Limb (tissue), 2 donors: ENCODE results near the gene NEIL3.
"Not testable (repeated sequence)": the region's sequence is repeated elsewhere in the genome, so short reads cannot be mapped to it uniquely, and the experiment has no call there.

Experiments used
- DNase-seq, 2 donors: peaks; one replicate each; pipeline ENCODE4 v3.0.0-alpha.2; 2016; ENCODE audit errors: extremely low spot score in 2 of 2

The NEIL3 gene

DNA sequence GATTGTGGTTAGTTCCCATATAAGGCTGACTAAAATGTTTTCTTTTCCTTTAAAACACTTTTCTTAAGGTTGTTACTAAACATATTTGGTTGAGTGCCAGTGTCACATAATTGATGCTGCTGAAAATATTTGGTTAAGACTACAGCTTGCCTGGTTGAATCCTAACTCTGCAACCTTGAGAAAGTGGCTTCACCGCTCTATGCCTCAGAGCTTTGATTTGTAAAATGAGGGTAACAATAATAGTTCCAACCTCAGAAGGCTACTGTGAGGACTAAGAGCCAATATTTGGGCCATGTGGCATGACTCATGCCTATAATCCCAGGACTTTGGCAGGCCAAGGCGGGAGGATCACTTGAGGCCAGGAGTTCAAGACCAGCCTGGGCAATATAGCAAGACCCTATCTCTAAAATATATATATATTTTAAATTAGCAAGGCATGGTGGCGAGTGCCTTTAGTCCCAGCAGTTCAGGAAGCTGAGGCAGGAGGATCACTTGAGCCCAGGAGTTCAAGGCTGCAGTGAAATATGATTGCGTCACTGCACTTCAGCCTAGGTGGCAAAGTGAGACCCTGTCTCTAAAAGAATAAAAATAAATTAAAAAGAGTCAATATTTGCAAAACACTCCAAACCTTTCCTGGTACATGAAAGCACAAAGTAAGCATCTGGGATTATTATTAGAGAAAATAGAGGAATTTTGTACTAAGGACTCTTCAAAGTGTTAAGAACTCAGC is 7.1 kb upstream of the NEIL3 start:
- no peak for DNase-seq

DNA sequence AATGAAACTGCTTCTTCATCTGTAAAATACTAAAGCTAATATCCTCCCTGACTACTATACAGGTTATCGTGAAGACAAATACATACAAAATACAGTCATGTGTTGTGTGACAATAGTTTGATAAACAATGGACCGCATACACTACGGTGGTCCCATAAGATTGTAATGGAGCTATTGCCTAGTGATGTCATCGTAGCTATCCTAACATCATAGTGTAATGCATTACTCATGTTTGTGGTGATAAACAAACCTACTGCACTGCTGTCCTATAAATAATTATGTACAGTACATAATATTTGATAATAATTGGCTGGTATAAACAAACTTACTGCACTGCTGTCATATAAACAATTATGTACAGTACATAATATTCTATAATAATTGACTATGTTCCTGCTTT is 5.6 kb upstream of the NEIL3 start:
- no peak for DNase-seq

DNA sequence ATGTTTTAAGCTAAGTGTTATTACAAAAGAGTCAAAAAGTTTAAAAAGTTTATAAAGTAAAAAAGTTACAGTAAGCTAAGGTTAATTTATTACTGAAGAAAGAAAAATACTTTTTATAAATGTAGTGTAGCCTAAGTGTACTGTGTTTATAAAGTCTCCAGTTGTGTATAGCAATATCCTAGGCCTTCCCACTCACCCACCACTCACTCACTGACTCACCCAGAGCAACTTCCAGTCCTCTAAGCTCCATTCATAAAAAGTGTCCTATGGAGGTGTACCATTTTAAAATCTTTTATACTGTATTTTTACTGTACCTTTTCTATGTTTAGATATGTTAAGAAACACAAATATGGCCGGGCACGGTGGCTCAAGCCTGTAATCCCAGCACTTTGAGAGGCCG is 4.8 kb upstream of the NEIL3 start:
- not testable (repeated sequence) for DNase-seq

DNA sequence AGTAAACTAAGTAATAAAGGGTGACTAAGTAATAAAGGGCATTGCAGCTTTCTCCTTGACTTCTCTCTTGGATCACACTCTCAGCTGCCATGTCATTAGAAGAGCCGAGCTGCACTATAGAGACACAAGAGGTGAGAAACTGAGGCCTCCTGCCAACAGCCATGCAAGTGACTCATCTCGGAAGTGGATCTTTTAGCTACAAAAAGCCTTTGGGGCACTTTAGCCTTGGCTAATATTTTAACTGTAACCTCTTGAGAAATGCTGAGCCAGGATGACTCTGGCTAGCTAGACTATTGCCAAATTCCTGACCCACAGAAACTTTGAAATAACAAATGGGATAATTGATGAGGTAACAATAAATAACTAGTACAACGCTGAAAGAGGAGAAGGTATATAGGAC is 1.5 kb upstream of the NEIL3 start:
- DNase-seq = no peak

DNA sequence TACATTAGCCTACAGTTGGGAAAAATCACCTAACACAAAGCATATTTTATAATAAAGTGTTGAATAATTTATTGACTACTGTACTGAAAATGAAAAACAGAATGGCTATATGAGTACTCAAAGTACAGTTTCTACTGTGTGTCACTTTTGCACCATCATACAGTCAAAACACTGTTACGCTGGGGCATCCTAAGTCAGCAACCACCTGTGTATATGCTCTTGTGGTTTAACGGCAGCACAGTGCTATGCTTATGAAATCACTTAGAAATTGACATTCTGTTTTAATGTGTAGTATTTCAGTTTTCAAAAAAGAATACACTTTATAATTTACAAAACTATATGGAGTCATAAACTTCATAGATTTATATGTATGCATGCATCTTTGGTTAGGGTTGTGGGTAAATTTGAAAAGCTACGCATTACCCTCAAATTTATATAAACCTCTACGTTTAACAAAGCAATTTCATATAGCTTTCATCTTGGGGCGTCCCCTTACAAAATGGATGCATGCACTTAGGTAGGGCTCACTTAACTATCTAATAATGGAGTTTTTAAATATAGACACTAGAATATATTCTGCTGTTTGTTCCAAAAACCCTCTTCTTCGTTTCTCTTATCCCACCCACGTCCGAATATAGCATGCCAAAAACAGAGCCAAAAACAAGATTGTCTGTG is 690 bp upstream of the NEIL3 start:
- no peak for DNase-seq

DNA sequence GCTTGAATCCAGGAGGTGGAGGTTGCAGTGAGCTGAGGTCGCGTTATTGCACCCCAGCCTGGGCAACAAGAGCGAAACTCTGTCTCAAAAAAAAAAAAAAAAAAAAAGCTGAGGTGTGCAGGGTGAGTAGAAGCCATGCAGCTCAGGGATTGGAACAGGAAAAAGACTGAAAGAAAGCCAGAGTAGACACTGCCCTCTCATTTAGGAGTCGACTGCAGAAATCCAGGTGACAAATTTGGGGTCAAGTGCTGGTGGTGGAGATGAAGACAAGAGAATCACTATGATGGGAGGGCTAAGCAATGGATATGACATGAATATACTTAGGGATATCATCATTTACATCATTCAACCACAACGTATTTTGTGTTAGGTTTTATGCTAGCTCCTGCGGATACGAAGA is 1.9 kb downstream of the NEIL3 start:
- no peak for DNase-seq

DNA sequence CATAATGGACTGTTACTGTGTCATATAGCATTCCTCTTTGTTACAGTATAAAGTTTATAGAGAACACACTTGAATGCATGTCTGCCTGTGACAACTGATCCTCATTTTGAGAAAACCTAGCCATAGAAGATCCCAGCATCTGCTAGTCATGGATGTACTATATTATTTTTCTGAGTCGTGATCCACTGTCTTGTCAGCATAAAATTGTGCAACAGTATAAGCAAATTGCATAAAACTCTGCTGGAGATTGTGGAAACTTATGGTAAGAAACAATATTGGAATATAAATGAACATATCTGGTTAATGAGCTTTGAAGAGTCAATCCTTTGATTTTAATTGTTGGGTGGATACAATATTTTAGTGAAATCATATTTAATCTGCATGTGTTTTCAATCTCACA is 3.6 kb downstream of the NEIL3 start:
- no peak for DNase-seq

DNA sequence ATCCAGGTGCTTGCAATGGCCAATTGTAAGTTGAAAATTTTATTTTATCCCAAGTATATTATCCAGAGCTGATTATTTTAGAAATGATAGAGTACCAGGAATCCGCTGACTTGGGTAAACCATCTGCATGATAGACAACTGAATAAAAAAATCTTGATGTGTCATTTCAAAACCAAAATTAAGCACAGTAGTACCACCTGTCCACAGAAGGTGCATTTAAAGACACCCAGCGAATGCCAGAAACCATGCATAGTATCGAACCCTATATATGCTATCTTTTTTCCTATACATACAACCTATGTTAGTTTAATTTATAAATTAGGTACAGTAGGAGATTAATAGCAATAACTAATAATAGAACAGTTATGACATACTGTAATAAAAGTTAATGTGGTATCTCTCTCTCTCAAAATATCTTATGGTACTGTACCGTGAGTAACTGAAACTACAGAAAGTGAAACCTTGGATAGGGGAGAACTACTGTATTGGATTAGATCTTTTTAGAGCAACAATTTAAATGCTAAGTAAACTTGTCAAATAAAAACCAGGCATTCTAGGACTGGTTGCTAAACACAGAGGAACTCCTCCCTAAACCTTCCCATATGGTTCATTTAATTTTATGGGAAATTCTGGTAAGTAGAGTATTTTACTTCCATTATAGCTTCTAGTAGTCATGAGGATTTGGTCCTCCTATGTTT is 6.2 kb downstream of the NEIL3 start:
- no peak for DNase-seq

DNA sequence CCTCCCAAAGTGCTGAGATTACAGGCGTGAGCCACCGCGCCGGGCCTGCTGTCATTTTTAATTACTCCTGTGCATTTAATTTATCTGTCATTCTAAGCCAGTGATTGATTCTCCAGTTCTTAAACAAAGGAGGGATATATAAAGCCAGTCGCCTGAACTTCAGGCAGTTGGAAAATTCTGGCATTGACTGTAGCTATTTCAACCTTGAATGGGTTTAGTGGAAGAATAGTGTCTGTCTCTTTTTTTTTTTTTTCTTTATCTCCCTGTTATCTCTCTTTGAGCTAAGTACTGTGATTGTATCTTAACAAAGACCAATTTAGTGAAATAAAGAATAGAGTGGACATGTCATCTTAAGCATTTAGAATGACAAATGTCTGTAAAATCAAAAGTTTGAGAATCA is 11.0 kb downstream of the NEIL3 start:
- DNase-seq = no peak

DNA sequence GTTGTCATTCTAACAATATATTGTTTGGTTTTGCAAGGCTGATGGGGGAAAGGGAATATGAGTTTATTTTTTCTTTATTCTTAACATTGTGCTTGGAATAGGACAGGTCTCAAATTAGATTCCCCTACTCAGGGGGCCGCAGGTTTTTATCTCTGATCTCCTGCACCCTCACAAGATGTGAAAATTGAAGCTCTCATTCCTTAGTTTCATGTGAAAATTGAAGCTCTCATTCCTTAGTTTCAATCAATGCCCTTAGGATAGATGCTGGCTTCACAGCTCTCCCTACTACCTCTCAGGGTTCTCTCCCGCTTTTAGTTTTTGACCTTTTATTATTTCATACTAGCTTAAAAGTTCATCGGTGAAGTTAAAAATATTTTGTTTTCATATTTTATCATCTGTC is 12.0 kb downstream of the NEIL3 start:
- DNase-seq = no peak

DNA sequence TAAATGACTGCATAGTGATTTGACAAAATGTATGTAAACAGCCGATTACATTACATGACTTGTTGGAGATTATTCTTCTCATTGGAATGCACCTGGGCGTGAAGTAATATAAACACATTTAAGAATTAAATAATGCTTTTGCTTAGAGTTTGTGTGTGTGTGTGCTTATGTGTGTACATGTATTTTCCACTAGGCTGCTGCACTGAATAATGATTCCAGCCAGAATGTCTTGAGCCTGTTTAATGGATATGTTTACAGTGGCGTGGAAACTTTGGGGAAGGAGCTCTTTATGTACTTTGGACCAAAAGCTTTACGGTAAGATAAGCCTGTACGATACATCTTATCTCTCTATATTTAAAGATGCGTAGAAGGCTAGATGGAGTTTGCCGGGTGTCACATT is 12.6 kb downstream of the NEIL3 start:
- DNase-seq = no peak

DNA sequence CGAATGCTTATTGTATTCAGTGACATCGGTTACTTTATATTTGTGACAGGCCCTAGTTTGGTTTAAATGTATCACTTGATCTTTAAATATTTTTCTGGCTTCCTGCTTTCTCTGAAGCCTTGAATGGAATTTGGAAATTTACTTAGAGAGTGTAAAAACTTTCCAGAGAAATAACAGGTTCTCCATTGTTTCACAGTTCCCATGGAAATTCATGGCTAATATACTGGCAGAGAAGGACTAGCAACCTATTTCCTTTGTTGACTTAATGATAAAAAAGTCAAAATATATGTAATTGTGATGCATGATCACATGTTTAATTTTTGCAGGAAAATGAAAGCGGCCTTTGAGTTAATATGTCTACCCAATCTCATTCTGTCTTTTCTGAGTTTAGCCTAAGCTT is 13.2 kb downstream of the NEIL3 start:
- DNase-seq = no peak

DNA sequence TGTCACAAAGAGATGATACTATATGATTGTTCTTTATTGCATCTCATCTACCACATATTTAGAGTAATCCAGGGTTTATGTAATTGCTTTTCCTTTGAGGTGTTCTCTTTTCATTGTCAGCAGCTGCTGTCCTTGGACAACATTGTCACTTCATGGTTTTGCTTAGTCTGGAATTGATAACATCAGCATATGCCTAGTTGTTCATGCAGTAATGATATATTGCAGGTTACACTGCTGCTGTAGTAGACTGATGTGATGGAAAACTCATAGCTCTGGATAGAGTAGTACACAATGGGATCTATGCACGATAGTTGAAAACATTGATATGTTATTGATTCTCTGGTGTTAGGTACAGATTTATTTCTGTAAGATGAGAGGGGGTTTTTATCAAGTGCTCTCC is 13.7 kb downstream of the NEIL3 start:
- DNase-seq = no peak

DNA sequence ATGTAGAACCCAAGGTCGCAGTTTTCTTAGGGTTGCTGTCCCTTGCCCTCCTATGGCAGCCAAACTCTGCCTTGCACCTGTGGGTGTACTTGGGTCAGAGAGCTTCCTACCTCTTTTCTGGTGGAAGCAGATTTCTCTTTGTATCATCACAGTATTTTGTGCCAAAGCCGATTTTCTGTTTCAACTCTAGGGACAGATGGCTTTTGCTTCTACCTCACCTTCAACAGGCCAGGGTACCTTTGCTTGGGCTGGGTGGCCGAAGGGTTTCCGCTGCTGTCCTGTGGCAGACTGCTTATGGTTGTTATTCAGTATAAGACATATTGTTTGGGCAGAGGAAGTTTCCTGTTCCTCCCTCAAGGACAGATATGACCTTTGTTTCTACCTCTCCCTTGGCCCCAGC is 22.4 kb downstream of the NEIL3 start:
- DNase-seq = no peak

DNA sequence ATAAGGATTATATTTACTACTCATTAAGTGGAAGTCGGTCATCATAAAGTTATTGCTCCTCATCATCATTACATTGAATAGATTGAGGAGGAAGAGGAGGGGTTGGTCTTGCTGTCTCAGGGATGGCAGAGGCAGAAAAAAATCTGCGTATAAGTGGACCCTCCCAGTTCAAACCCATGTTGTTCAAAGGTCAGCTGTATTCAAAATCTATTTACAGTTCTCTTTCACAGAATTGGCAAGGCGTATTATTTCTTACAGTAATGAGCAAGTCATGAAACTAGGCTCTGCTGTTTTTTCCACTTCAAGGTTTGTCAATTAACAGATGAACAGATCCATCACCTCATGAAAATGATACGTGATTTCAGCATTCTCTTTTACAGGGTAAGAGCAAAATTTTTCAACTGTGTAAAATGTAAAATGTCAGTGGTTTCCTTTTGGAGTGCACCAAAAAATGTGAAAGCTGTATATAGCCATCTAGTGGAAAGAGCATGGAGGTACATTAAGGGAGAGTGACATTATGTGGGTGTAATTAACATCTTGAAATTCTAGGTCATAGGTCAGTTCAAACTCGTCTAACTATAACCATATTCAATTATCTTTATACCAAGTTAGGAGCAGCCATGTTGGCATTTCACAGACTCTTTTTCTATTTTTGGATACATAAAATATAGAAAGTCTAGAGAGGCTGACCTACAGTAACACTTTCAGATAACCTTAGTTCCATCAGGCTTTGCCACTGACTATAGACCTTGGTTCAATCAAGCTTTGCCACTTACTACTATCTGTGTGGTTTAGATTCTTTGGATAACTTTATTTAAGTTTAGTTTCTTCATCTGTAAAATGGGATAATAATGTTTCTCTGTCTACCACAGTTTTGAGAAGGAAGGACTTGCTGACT is 30.1 kb downstream of the NEIL3 start:
- DNase-seq = peak in 1 of 2 donors; percentile 20

DNA sequence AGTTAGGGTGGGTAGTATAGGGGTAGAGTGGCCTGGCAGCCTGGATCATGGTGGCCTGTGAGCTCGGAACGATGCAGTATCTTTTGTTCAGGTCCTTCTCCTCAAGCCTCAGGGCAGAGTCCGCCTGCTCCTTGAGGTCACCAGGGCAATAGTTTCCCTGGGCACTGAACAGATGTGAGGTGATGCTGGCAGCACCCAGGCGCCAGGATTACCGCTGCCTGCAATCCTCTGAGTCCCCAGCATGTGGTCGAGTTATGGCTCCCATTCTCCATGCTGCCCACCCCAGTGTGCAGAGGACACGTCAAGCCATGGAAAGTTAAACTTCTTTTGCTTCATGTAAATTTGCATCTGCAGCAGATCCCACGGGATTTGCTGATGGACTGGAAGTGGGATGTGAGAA is 38.7 kb downstream of the NEIL3 start:
- no peak for DNase-seq

DNA sequence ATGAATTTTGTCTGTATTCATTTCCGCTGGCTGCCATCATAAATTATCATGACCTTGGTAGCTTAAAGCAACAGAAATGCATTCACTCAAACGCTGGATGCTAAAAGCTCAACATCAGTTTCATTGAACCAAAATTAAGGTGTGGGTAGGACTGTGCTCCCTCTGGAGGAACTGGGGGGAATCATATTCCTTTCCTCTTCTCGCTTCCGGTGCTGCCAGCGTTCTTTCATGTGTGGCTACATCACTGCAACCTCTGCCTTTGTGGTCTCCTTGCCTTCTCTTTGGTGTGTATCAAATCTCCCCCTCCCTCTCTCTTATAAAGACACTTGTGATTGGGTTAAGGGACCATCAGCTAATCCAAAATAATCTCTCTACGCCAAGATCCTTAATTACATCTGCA is 39.5 kb downstream of the NEIL3 start:
- DNase-seq = no peak

DNA sequence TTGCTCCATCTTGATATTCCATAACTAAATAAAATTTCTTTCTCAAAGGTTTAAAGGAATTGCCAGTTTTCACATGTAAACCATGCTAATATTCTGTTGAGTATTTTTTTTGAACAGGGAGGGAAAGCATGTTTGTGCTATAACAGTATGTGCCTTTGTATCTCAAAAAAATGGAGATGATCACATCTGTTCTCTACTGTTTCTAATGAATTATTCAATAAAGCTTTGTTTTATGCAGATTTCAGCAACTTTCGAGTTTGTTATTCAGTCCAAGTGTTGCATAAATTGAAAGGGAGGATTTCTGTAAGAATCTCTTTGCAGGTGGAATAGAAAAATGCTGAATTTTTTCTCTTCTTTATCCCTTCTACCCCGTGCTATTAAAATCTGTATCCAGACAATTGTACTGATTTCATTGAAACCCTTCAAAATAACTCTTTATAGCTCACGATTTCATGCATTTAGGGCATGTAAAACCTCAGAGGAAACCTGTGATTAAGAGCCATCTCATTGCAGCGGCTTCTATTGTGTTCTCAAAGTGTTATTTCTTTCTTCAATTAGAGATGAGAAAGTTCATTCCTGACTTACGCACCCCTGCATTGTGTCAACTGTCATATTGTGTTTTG is 42.1 kb downstream of the NEIL3 start:
- DNase-seq = no peak

DNA sequence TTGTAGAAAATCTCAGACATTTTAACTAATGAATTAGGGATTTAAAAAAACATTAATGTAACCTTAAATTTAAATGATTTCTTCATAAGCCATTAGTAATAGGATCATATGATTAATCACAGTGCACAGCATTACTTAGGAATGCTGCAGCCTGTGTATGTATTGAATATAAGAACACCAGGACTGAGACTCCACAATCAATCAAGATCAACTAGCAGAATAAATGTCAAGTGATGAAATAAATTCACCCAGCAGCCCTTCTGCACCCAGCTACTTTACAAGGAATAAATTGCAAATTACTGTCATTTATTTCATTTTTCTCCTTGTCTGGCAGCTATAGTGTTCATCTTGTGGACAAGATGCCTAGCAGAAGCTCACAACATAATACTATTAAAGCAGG is 46.5 kb downstream of the NEIL3 start:
- no peak for DNase-seq

DNA sequence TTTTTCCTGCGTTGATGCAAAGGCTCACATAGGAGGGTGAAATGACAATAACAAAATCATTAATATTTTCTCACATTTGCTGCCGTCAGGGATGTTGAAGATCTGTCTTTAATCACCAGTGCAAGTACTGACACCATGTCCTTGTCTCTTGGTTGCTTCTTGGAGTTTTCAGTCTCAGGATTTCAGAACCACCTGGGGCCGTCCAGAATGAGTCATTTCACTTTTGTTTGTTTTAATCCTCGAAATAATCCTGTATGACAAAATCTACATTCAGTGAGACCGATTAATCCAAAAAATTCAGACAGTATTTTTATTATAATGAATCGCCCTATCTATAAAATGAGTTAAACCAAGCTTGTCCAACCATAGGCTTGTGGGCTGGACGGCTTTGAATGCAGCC is 47.2 kb downstream of the NEIL3 start:
- DNase-seq = no peak

DNA sequence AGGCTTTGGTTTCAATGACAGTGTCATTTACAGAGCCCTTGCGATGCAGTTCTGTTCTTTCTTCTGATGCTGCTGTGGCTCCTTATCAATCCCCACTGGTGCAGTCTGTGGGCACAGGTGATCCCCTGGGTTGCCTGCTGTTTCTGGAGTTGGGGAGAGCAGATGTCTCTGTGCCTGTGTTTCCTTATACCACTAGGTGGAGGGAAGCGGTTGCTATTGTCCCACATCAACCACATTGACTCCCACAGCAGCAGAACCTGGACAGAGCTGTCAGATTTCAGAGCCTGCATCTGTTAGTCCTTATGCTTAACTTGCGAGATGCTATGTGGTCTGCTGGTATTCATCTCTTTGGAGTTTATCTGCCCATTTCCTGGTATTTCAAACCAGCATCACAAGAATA is 57.7 kb downstream of the NEIL3 start:
- no peak for DNase-seq
